ENCODE data around the gene SHANK1.
"Not testable (repeated sequence)": the region's sequence is repeated elsewhere in the genome, so short reads cannot be mapped to it uniquely, and the experiment has no call there.

Gene SHANK1

DNA sequence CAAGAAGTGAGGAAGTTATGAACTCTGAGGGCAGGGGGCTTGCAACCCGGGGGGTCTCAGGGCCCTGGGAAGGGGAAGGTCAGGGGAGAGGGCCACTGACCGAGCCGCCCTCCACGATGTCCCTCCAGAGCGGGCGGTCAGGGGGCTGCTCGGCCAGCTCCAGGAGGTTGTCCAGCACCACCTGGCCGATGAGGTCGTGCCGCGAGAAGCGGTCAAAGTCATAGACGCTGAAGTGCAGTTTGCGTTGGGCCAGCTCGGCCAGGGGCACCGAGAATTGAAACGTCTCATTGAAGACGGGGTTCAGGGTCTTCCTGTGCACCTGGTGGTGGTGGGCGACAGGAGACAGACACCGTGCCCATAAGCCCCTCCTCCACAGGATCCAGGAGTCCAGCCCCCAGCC, 90.4 kb downstream of the SHANK1 start:
- DNase-seq: no peak

DNA sequence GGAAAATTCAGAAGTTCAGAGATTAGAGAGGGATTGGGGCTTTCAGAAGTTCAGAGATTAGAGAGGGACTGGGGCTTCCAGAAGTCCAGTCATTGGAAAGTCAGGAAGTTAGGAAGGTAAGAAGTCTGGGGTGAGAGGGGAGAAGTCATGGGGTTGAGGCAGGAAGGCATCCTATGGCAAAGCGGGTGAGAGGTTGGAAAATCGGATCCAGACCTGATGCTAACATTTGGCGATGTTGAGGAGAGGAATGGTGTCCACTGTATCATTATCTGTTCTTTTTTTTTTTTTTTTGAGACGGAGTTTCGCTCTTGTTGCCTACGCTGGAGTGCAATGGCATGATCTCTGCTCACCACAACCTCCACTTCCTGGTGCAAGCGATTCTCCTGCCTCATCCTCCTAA, 91.1 kb downstream of the SHANK1 start:
- DNase-seq: no peak

DNA sequence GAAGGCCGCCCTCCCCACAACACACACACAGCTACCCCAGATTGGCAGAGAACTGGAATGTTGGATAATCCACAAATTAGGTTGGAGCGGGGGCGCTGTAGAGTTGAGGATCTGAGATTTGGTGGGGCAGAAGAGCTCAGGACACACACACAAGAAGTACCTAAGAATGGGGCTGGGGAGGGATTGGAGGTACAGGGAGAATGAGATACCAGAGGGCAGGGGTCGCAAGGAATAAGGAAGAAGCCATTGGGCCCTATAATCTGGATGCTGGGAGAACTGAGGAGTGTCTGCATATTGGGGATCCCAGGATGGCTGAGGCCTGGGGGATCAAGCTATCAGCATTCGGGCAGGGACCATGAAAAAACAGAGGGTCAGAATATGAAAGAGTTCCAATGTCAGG, 91.5 kb downstream of the SHANK1 start:
- DNase-seq: no peak

DNA sequence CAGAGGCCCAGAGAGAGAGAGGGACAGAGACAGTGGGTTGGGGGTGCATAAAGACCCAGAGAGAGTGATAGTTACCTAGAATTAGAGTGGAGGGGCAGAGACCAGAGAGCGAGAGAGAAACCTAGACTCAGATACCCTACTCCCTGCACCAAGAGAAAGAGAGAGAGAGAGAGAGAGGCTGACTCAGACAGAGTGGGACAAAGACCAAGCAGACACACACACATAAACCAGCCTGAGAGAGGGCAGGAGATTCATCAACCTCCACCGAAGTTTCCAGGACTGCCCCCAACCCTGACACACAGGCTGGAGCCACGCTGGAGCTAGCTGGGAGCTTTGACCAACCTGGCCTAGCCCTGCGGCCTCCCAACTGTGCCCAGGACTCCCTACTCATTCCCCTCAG, 92.8 kb downstream of the SHANK1 start:
- DNase-seq: no peak

DNA sequence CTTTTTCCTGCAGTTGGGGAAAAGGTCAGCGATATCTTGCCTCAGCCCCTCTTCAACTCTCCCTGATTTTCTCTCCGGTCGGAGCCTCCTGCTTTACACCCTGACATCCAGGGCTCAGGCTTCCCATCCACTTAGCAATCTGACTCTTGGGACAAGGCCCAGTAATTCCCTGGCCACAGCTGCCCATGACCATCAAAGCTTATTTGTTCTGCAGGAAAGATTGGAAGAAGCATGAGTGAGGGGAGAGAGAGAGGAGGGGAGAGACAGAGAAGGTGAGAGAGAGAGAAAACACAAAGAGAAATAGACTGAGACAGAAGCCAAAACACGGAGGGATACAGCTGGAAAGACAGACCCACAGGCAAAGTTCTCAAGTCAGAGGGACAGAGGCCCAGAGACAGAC, 93.6 kb downstream of the SHANK1 start:
- DNase-seq: no peak

DNA sequence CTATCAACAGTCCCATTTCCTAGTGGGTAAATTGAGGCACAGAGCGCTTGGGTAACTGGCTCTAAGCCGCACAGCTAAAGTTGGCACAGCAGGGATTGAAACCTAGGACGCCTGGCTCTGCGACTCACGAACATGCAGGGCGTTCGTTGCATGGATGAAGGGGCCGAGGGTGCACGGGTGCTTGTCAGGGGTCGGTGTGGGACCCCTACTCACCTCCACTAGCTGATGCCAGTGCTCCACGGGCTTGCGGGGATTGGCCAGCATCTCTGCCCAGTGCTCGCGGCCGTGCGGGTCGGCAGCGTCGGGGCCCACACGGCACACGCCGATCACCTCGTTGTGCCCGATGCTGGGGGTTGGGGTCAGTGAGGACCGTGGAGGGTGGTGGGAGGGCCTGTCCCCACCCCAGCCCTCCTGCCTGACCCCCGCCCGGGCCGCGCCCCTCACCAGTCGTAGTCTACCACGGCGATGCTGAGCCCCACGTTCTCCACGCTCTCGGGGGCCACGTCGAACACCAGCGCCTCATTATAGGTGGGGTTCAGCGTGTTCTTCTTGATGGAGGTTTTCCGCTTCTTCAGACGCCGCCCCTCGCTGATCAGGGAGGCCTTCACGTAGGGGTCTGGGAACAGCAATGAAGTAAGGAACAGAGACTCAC, 94.5 kb downstream of the SHANK1 start:
- no peak for DNase-seq

DNA sequence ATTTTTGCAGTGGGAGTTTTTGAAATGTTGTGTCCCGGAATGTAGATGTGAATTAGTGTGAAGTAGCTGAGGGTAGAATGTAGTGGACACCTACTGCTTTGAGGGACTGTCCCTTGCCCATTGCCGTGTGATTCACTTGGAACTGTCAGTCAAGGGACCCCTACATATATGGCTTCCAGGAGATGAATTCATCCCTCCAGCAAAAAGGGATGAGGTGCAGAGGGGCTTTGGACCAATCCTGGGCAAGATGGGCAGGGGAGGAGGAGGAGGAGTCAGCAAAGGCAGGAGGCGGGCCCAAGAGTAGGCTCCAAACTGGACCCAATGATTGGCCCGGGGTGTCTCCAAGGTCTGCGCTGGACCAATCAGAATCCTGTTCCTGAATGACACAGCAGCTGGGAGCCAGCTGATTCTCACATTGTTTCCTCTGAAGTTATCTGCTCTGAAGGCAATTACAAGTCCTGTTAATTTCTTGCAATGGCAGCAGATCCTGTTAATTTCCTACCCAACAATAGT, 99.2 kb downstream of the SHANK1 start:
- not testable (repeated sequence) for DNase-seq

DNA sequence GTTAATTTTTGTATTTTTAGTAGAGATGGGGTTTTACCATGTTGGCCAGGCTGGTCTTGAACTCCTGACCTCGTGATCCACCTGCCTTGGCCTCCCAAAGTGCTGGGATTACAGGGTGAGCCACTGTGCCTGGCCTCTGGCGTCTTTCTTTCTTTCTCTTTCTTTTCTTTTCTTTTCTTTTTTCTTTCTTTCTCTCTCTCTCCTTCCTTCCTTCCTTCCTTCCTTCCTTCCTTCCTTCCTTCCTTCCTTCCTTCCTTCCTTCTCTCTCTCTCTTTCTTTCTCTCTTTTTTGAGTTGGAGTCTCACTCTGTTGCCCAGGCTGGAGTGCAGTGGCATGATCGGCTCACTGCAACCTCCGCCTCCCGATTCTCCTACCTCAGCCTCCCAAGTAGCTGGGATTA, 100.4 kb downstream of the SHANK1 start:
- not testable (repeated sequence) for DNase-seq

DNA sequence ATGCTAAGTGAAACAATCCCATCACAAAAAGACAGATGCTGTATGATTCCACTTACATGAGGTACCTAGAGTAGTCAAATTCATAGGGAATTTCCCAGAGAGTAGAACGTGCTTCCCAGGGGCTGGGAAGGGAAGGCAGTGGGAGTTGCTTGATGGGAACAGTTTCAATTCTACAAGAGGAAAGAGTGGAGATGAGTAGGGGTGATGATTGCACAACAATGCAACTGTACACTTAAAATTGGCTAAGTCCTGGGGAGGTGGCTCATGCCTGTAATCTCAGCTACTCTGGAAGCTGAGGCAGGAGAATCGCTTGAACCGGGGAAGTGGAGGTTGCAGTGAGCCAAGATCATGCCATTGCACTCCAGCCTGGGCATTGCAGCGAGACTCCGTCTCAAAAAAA, 101.2 kb downstream of the SHANK1 start:
- not testable (repeated sequence) for DNase-seq

DNA sequence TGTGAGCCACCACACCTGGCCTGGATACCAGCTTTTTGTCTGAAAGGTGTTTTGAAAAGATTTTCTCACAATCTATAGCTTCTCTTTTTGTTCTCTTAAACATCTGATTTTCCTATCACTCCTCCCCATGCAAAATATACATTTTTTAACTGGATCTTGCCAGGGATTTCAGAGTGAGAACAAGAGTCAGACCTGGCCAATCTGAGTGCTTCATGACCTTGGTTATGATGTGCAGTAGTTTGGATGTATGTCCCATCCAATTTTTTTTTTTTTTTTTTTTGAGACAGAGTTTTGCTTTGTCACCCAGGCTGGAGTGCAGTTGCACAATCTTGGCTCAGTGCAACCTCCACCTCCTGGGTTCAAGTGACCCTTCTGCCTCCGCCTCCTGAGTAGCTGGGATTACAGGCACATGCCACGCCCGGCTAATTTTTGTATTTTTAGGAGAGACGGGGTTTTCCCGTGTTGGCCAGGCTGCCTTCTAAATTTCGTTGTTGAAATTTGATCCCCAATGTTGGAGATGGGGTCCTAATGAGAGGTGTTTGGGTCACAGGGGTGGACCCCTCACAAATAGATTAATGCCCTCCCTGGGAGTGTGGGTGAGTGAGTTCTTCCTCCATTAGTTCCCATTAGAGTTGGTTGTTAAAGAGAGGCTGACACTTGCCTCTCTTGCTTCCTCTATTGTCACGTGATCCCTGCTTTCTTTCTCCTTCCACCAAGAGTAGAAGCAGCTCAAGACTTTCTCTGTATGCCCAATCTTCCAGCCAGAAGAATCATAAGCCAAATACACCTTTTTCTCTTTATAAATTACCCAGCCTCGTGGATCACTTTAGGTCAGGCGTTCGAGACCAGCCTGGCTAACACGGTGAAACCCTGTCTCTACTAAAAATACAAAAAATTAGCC, 106.8 kb downstream of the SHANK1 start:
- not testable (repeated sequence) for DNase-seq
